ENCODE results near the gene C1orf146.

DNA sequence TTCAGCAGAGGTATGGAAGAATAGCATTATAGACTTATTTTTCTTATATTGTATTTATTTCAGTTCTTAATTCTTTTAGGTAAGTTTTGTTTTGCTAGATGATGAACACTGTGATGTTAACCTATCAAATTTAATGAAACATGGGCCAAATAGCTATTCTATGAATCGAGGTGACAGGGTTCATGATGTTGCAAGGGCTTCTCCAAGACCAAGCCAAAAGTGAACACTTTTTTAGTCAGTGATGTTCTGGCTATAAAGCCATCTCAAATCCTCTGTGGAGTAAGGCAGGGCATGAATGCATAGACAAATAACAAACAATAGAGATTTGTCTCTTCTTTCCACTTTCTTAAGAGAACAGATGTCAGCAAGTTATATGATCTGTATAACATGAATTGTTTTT is 26.7 kb downstream of the C1orf146 start:
- TF ChIP-seq EP300 (IDR thresholded peaks at IDR 0.05) (no peak), POLR2A (IDR thresholded peaks at IDR 0.05) (no peak)
